Measurements from ENCODE around the gene LMOD3.

GRCh38 chr3:69082805-69083204 is 39.6 kb downstream of the LMOD3 start:
- no peak for TF ChIP-seq CTCF (IDR thresholded peaks at IDR 0.05)
- TF ChIP-seq POLR2A (IDR thresholded peaks at IDR 0.05) = no peak
